Measurements from ENCODE around the gene SIAH2. TPM values are rescaled to one million over a fixed set of nuclear protein-coding genes. Genes with fewer than 3 reads are reported as not detected.
"Not testable (repeated sequence)": the region's sequence is repeated elsewhere in the genome, so short reads cannot be mapped to it uniquely, and the experiment has no call there.

Gene SIAH2
- total and polyA plus RNA-seq, 2 of the 8 experiments (the other 6 are each of a cell fraction or from before 2014, with no cell fraction given) = 23.9 to 34.2 TPM

DNA sequence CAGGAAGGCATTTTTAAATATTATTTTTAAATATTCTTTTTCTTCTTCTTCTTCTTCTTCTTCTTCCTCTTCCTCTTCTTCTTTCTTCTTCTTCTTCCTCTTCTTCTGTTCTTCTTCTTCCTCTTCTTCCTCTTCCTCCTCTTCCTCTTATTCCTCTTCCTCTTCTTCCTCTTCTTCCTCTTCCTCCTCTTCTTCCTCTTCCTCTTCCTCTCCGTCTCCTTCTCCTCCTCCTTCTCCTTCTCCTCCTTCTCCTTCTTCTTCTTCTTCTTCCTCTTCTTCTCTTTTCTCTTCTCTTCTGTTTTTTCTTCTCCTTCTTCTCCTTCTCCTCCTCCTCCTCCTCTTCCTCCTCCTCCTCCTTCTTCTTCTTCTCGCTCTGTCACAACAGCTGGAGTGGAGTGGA lies 33.6 kb upstream of the SIAH2 start:
- H4K8ac ChIP-seq (ENCODE audit: extremely low read depth, insufficient read depth, low read length); H3K23me2 ChIP-seq (ENCODE audit: low read depth, low read length); H3K4me3 ChIP-seq (ENCODE audit: extremely low read depth in 1 of 4, insufficient read depth in 2 of 4, low read depth in 3 of 4, low read length in 4 of 4); H3K14ac ChIP-seq (ENCODE audit: insufficient read length); H3K36me3 ChIP-seq (ENCODE audit: control insufficient read depth in 2 of 4, insufficient read depth in 4 of 4, low read length in 3 of 4); H2BK20ac ChIP-seq (ENCODE audit: low read length); H3K79me1 ChIP-seq (ENCODE audit: low read depth, low read length); H2BK5ac ChIP-seq (ENCODE audit: low read depth, low read length); H3K79me2 ChIP-seq (ENCODE audit: control insufficient read depth in 1 of 2, insufficient read depth in 2 of 2, low read length in 2 of 2); H2AK5ac ChIP-seq (ENCODE audit: low read depth, low read length); H3K4me1 ChIP-seq (replicated peaks in 1 of 4; ENCODE audit: control insufficient read depth in 3 of 4, insufficient read depth in 4 of 4, low read length in 3 of 4); H3K18ac ChIP-seq (ENCODE audit: extremely low read depth, low read length); H3K27ac ChIP-seq (ENCODE audit: low read depth, low read length); H3K4me2 ChIP-seq (ENCODE audit: insufficient read depth in 1 of 2, low read depth in 2 of 2, low read length in 2 of 2); H3K9me3 ChIP-seq (ENCODE audit: insufficient read depth in 2 of 2, low read depth in 1 of 2, low read length in 1 of 2); H4K5ac ChIP-seq (ENCODE audit: insufficient read length, low read depth, low read length); H3K27me3 ChIP-seq (replicated peaks in 1 of 4; ENCODE audit: control insufficient read depth in 3 of 4, extremely low read depth in 1 of 4, insufficient read depth in 3 of 4, low read length in 3 of 4); H2BK12ac ChIP-seq (ENCODE audit: low read depth, low read length); H3K23ac ChIP-seq (ENCODE audit: insufficient read length); H2BK15ac ChIP-seq (ENCODE audit: low read length); H4K20me1 ChIP-seq (replicated peaks in 1 of 2; ENCODE audit: control insufficient read depth in 1 of 2, insufficient read depth in 2 of 2, low read length in 2 of 2); DNase-seq (ENCODE audit: low read depth in 1 of 2, low spot score in 2 of 2); H2BK120ac ChIP-seq (replicated peaks; ENCODE audit: low read depth, low read length); H3K56ac ChIP-seq (replicated peaks; ENCODE audit: insufficient read length, low read depth, low read length); H3K4ac ChIP-seq (replicated peaks; ENCODE audit: insufficient read length, low read depth, low read length); H2AFZ ChIP-seq (ENCODE audit: low read length); H4K91ac ChIP-seq (replicated peaks; ENCODE audit: insufficient read length, low read length); FAIRE-seq; H3K9ac ChIP-seq (replicated peaks in 1 of 4; ENCODE audit: extremely low read depth in 1 of 4, low read depth in 3 of 4, low read length in 3 of 4): not testable (repeated sequence)
- ChIA-PET CTCF (ENCODE audit: partially characterized antibody) (interaction anchor here (1.2 to 3.6 kb wide), 4 partner anchors 9 to 68 kb away, joined by 3 to 17 read pairs (median 3); no protein-coding TSS in a partner anchor), POLR2A (ENCODE audit: partially characterized antibody) (interaction anchor here (0.7 kb wide), 2 partner anchors 38 to 322 kb away, joined by 3 read pairs; no protein-coding TSS in a partner anchor)
- WGBS, 2 experiments (ENCODE audit: extremely low coverage in 1 of 2, insufficient coverage in 1 of 2, insufficient read length in 1 of 2, insufficient replicate concordance in 2 of 2, low coverage in 1 of 2, low lambda C conversion rate in 2 of 2, missing lambda C conversion rate in 1 of 2) = 75% methylated on average over 2 of the region's 2 CpGs; no CpG with 5 or more reads in 1 of the 2 experiments
